ENCODE results near the gene CTCF. TPM values are rescaled to one million over a fixed set of nuclear protein-coding genes. Genes with fewer than 3 reads are reported as not detected.

CTCF gene
- total and polyA plus RNA-seq, 10 of the 15 experiments (the other 5 are each of a cell fraction or from before 2014, with no cell fraction given) = 9.1 to 55.0 (median 41.8) TPM

DNA sequence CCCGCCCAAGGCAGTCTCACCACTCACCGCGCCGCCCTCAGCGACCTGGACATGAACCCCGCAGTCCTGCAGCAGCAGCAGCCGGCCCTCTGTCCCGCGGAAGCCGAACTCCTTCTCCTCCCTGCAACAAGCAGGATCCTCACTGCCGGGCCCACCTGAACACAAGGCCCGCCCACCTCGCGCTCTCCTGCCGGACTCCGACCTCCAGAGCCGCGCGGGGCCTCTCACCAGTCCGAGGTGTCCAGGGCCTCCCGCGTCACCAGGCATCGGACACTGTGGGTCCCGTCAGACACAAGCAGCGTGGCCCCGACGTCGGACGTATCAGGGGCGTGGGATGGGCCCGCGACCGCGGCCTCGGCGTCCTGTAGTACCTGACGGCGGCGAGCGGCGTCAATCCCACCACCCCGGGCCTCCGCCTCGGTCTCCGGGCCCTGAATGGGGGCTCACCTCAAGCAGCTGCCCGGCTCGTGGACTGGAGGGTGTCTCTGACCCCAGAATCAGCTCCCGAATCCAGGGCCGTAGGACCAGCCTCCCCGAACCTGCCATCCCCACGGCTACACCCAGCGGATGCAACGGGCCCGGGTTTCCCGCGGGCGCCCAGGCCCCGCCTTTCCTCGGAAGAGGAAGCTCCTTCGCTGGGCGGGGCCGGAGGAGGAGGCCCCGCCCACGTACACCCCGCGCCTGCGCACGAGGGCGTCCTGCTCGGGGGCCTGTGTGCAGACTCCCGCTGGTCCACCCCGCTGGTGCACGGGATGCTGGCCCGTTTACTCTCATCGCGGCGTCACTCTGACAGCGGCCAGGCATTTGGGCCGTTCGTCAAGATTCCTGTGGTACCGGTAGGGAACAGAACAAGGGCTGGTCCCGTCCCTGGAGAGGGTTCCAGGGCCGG is 97.6 kb downstream of the CTCF start, which contains the start of gene ACD (continued):
- TF ChIP-seq NR2C2 (IDR thresholded peaks at IDR 0.05; ENCODE audit: borderline replicate concordance, control insufficient read depth, insufficient read length, low read depth) (no peak), NRF1 (conservative IDR thresholded peaks at IDR 0.05; ENCODE audit: low read depth, low read length) (peak; percentile 96), EGR1 (IDR thresholded peaks at IDR 0.05; ENCODE audit: borderline replicate concordance in 1 of 2, low read depth in 2 of 2, low read length in 2 of 2) (peak in 1 of 2 experiments; percentile 91; a peak in 2 of 3 replicates), SP1 (IDR thresholded peaks at IDR 0.05; ENCODE audit: low read depth, low read length) (peak; percentile 25), ZSCAN29 (IDR thresholded peaks at IDR 0.05) (no peak), ATF7 (IDR thresholded peaks at IDR 0.05; ENCODE audit: low read depth) (no peak), MTA2 (IDR thresholded peaks at IDR 0.05; ENCODE audit: low read depth) (no peak), TARDBP (IDR thresholded peaks at IDR 0.05; ENCODE audit: borderline replicate concordance) (no peak), BMI1 (IDR thresholded peaks at IDR 0.05; ENCODE audit: borderline replicate concordance) (no peak), SIN3A (IDR thresholded peaks at IDR 0.05; ENCODE audit: low read depth, low read length) (peak; percentile 90), RELA (IDR thresholded peaks at IDR 0.05; ENCODE audit: borderline replicate concordance, partially characterized antibody) (peak; percentile 7), POU2F2 (IDR thresholded peaks at IDR 0.05; ENCODE audit: borderline replicate concordance, low read depth, low read length) (no peak), TBL1XR1 (IDR thresholded peaks at IDR 0.05; ENCODE audit: low read depth, low read length) (0 out of 2 replicates have a peak, but pooled peaks have one; percentile 34), MXI1 (IDR thresholded peaks at IDR 0.05; ENCODE audit: low read depth, low read length) (peak; percentile 52), HDAC2 (IDR thresholded peaks at IDR 0.05) (no peak), CREM (IDR thresholded peaks at IDR 0.05; ENCODE audit: low read depth) (no peak), YBX1 (IDR thresholded peaks at IDR 0.05) (no peak)
- TF ChIP-seq, protein P1, sequence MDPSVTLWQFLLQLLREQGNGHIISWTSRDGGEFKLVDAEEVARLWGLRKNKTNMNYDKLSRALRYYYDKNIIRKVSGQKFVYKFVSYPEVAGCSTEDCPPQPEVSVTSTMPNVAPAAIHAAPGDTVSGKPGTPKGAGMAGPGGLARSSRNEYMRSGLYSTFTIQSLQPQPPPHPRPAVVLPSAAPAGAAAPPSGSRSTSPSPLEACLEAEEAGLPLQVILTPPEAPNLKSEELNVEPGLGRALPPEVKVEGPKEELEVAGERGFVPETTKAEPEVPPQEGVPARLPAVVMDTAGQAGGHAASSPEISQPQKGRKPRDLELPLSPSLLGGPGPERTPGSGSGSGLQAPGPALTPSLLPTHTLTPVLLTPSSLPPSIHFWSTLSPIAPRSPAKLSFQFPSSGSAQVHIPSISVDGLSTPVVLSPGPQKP (IDR thresholded peaks at IDR 0.05; ENCODE audit: low read depth, low read length) = peak; percentile 73; the same call in 1 of the 2 replicates
- TF ChIP-seq, protein P2, sequence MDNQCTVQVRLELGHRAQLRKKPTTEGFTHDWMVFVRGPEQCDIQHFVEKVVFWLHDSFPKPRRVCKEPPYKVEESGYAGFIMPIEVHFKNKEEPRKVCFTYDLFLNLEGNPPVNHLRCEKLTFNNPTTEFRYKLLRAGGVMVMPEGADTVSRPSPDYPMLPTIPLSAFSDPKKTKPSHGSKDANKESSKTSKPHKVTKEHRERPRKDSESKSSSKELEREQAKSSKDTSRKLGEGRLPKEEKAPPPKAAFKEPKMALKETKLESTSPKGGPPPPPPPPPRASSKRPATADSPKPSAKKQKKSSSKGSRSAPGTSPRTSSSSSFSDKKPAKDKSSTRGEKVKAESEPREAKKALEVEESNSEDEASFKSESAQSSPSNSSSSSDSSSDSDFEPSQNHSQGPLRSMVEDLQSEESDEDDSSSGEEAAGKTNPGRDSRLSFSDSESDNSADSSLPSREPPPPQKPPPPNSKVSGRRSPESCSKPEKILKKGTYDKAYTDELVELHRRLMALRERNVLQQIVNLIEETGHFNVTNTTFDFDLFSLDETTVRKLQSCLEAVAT (IDR thresholded peaks at IDR 0.05) = no peak
- TF ChIP-seq, protein P3, sequence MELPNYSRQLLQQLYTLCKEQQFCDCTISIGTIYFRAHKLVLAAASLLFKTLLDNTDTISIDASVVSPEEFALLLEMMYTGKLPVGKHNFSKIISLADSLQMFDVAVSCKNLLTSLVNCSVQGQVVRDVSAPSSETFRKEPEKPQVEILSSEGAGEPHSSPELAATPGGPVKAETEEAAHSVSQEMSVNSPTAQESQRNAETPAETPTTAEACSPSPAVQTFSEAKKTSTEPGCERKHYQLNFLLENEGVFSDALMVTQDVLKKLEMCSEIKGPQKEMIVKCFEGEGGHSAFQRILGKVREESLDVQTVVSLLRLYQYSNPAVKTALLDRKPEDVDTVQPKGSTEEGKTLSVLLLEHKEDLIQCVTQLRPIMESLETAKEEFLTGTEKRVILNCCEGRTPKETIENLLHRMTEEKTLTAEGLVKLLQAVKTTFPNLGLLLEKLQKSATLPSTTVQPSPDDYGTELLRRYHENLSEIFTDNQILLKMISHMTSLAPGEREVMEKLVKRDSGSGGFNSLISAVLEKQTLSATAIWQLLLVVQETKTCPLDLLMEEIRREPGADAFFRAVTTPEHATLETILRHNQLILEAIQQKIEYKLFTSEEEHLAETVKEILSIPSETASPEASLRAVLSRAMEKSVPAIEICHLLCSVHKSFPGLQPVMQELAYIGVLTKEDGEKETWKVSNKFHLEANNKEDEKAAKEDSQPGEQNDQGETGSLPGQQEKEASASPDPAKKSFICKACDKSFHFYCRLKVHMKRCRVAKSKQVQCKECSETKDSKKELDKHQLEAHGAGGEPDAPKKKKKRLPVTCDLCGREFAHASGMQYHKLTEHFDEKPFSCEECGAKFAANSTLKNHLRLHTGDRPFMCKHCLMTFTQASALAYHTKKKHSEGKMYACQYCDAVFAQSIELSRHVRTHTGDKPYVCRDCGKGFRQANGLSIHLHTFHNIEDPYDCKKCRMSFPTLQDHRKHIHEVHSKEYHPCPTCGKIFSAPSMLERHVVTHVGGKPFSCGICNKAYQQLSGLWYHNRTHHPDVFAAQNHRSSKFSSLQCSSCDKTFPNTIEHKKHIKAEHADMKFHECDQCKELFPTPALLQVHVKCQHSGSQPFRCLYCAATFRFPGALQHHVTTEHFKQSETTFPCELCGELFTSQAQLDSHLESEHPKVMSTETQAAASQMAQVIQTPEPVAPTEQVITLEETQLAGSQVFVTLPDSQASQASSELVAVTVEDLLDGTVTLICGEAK (IDR thresholded peaks at IDR 0.05; ENCODE audit: borderline replicate concordance) = 0 out of 2 replicates have a peak, but pooled peaks have one; percentile 37
- TF ChIP-seq, protein P4, sequence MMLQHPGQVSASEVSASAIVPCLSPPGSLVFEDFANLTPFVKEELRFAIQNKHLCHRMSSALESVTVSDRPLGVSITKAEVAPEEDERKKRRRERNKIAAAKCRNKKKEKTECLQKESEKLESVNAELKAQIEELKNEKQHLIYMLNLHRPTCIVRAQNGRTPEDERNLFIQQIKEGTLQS (IDR thresholded peaks at IDR 0.05; ENCODE audit: borderline replicate concordance, extremely low read depth, low read depth, low read length) = no peak
